ENCODE results near the gene BEGAIN. TPM values are rescaled to one million over a fixed set of nuclear protein-coding genes. Genes with fewer than 3 reads are reported as not detected.

The BEGAIN gene
- total RNA-seq, 1 donor from 2014 or later: 7.0 TPM

DNA sequence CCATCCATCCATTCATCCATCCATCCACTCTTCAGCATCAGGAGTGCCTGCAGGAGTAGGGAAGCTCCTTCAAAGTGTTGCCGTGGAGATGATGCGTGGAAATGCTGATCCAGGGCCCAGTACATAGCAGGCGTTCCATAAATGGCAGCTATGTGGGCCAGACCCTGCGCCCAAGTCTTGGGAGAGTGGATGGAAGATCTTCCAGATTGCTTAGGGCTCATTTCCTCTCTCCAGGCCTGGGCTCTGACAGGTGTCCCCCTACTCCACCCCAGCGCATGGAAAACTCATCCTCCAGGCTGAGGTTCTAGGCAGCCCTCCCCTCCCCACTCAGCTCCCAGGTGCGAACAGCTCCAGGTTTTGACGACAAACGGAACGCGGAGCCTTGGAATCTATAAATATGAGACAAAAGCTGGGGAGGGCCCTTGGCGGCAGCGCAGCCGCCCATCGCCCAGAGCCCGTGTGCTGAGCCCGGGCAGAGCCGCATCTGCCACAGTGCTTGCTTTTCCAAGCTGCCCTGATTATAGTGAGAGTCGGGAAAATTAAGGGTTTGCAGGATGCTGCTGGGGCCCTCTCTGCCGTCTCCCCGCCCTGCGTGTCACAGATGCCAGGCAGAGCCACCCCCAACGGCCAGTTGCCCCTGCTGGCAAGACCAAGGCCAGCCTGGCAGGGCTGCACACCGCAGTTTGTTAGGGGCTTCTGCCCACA, 1.6 kb downstream of the BEGAIN start:
- DNase-seq (ENCODE audit: extremely low spot score, unreplicated experiment): no peak
- H3K4me1 Mint-ChIP-seq (ENCODE audit: unreplicated experiment): peaks cover 2% of the 10 kb centered on the region
- no peaks in the 10 kb centered on the region for H3K36me3 Mint-ChIP-seq (ENCODE audit: unreplicated experiment)
- H3K27me3 Mint-ChIP-seq (ENCODE audit: unreplicated experiment): no peaks in the 10 kb centered on the region
- H3K4me3 Mint-ChIP-seq (ENCODE audit: unreplicated experiment): peak overlapping the region; percentile 53
- no peak overlapping the region for H3K27ac Mint-ChIP-seq (ENCODE audit: unreplicated experiment)
- TF ChIP-seq CTCF (IDR thresholded peaks at IDR 0.05): no peak
- no peaks in the 10 kb centered on the region for H3K9me3 Mint-ChIP-seq (ENCODE audit: unreplicated experiment)

DNA sequence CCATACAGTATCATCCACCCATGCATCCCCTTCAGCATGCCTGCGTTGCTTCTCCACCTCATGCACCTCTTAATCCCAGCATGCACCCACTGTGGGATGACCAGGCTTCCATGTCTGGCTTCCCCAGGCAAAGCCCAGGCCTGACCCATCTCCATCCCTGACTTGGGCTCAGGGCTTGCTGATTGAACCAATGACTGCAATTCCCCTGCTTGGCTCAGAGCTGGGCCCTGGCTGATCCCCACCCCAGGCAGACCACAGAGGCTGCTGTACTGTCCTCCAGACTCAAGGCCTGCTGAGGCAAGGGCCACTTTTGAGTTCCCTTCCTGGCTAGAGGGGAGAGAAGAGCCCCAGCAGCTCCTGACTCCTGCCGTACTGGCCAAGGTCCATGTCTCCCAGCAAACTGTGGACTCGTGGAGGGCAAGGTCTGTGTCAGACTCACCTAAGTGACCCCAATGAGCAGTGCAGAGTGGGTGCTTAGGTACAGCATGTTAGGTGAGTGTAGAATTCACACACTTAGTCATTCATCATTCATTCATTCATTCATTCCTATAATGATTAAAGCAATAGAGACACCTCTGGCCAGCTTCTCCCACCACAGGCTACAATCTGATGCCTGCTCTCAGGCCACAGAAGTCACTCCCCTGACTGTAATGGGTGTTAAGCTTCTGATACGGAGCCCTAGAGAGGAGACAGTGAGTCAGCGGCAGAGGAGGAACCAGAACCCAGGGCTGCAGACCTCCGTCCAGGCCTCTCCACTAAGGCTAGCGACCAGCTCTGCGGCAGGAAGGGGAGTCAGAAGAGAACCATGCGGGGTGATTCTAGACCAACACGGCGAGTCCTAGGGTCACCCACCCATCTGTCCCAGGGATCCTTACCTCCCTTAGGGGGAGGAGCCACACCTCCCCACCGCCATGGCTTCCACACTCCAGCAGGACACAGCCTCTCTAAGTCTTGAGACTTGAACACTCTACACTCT, 2.9 kb downstream of the BEGAIN start:
- Mint-ChIP-seq H3K27me3 (ENCODE audit: unreplicated experiment) (no peaks in the 10 kb centered on the region), H3K36me3 (ENCODE audit: unreplicated experiment) (no peaks in the 10 kb centered on the region), H3K4me3 (ENCODE audit: unreplicated experiment) (no peak overlapping the region), H3K9me3 (ENCODE audit: unreplicated experiment) (no peaks in the 10 kb centered on the region), H3K4me1 (ENCODE audit: unreplicated experiment) (peaks cover 2% of the 10 kb centered on the region), H3K27ac (ENCODE audit: unreplicated experiment) (no peak overlapping the region)
- no peak for TF ChIP-seq CTCF (IDR thresholded peaks at IDR 0.05)
- no peak for DNase-seq (ENCODE audit: extremely low spot score, unreplicated experiment)

DNA sequence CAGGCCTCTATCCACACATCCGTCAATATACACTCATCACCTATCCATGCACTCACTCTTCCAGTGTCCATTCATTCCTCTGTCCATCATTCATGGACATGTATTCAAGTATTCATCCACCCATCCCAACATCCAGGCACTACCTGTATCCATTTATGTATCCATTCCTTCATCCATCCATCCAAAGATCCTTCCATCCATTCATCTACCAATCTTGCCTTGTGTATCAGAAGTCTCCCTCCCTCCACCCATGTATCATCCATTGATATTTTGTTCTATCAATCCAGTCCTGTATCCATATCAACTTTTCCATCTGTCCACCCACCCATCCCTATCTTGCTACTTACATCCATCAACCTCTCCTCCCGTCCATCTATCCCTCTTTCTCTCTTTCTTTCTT, 4.0 kb downstream of the BEGAIN start:
- no peaks in the 10 kb centered on the region for H3K9me3 Mint-ChIP-seq (ENCODE audit: unreplicated experiment)
- DNase-seq (ENCODE audit: extremely low spot score, unreplicated experiment): no peak
- H3K27me3 Mint-ChIP-seq (ENCODE audit: unreplicated experiment): no peaks in the 10 kb centered on the region
- H3K36me3 Mint-ChIP-seq (ENCODE audit: unreplicated experiment): no peaks in the 10 kb centered on the region
- no peak for TF ChIP-seq CTCF (IDR thresholded peaks at IDR 0.05)
- no peak overlapping the region for H3K4me3 Mint-ChIP-seq (ENCODE audit: unreplicated experiment)
- no peak overlapping the region for H3K27ac Mint-ChIP-seq (ENCODE audit: unreplicated experiment)
- no peaks in the 10 kb centered on the region for H3K4me1 Mint-ChIP-seq (ENCODE audit: unreplicated experiment)

GRCh38 chr14:100582496-100583165, 4.6 kb downstream of the BEGAIN start:
- no peaks in the 10 kb centered on the region for H3K27me3 Mint-ChIP-seq (ENCODE audit: unreplicated experiment)
- no peaks in the 10 kb centered on the region for H3K4me1 Mint-ChIP-seq (ENCODE audit: unreplicated experiment)
- no peak for DNase-seq (ENCODE audit: extremely low spot score, unreplicated experiment)
- no peak overlapping the region for H3K4me3 Mint-ChIP-seq (ENCODE audit: unreplicated experiment)
- H3K27ac Mint-ChIP-seq (ENCODE audit: unreplicated experiment): no peak overlapping the region
- no peak for TF ChIP-seq CTCF (IDR thresholded peaks at IDR 0.05)
- H3K36me3 Mint-ChIP-seq (ENCODE audit: unreplicated experiment): no peaks in the 10 kb centered on the region
- H3K9me3 Mint-ChIP-seq (ENCODE audit: unreplicated experiment): no peaks in the 10 kb centered on the region
